ENCODE measurements around the gene CYB561D1.

CYB561D1 gene

GRCh38 chr1:109474697-109475096 lies 19.2 kb upstream of the CYB561D1 start:
- no peaks in the 10 kb centered on the region for H3K36me3 Mint-ChIP-seq (ENCODE audit: low read depth)
- no peak overlapping the region for H3K27ac Mint-ChIP-seq
- H3K27me3 Mint-ChIP-seq: peaks cover 51% of the 10 kb centered on the region
- H3K4me1 Mint-ChIP-seq (ENCODE audit: low read depth): no peaks in the 10 kb centered on the region
- H3K4me3 Mint-ChIP-seq: no peak overlapping the region
- H3K9me3 Mint-ChIP-seq: no peaks in the 10 kb centered on the region

- H3K27me3 Mint-ChIP-seq: peaks cover 47% of the 10 kb centered on the region
- no peaks in the 10 kb centered on the region for H3K36me3 Mint-ChIP-seq (ENCODE audit: low read depth)
- no peaks in the 10 kb centered on the region for H3K9me3 Mint-ChIP-seq
- H3K4me3 Mint-ChIP-seq: no peak overlapping the region
- no peaks in the 10 kb centered on the region for H3K4me1 Mint-ChIP-seq (ENCODE audit: low read depth)
- no peak overlapping the region for H3K27ac Mint-ChIP-seq
Observed at GRCh38 chr1:109475261-109475660, 18.6 kb upstream of the CYB561D1 start.

GRCh38 chr1:109476825-109477224 lies 17.1 kb upstream of the CYB561D1 start:
- H3K36me3 Mint-ChIP-seq (ENCODE audit: low read depth): no peaks in the 10 kb centered on the region
- H3K4me1 Mint-ChIP-seq (ENCODE audit: low read depth): no peaks in the 10 kb centered on the region
- H3K27me3 Mint-ChIP-seq: peaks cover 40% of the 10 kb centered on the region
- no peak overlapping the region for H3K4me3 Mint-ChIP-seq
- H3K9me3 Mint-ChIP-seq: no peaks in the 10 kb centered on the region
- no peak overlapping the region for H3K27ac Mint-ChIP-seq

- Mint-ChIP-seq H3K27me3 (peaks cover 35% of the 10 kb centered on the region), H3K27ac (no peak overlapping the region), H3K4me1 (ENCODE audit: low read depth) (peaks cover 7% of the 10 kb centered on the region), H3K9me3 (no peaks in the 10 kb centered on the region), H3K4me3 (no peak overlapping the region), H3K36me3 (ENCODE audit: low read depth) (no peaks in the 10 kb centered on the region)
Observed at GRCh38 chr1:109477821-109478220, 16.1 kb upstream of the CYB561D1 start.

GRCh38 chr1:109478806-109479205 lies 15.1 kb upstream of the CYB561D1 start:
- H3K27ac Mint-ChIP-seq: no peak overlapping the region
- H3K4me3 Mint-ChIP-seq: no peak overlapping the region
- no peaks in the 10 kb centered on the region for H3K36me3 Mint-ChIP-seq (ENCODE audit: low read depth)
- H3K9me3 Mint-ChIP-seq: no peaks in the 10 kb centered on the region
- peaks cover 15% of the 10 kb centered on the region for H3K4me1 Mint-ChIP-seq (ENCODE audit: low read depth)
- H3K27me3 Mint-ChIP-seq: peaks cover 30% of the 10 kb centered on the region

GRCh38 chr1:109479311-109479710 lies 14.6 kb upstream of the CYB561D1 start:
- no peak overlapping the region for H3K27ac Mint-ChIP-seq

GRCh38 chr1:109479901-109480300 lies 14.0 kb upstream of the CYB561D1 start:
- no peak overlapping the region for H3K4me3 Mint-ChIP-seq
- no peak overlapping the region for H3K27ac Mint-ChIP-seq
- H3K27me3 Mint-ChIP-seq: peaks cover 26% of the 10 kb centered on the region
- no peaks in the 10 kb centered on the region for H3K36me3 Mint-ChIP-seq (ENCODE audit: low read depth)
- peaks cover 18% of the 10 kb centered on the region for H3K4me1 Mint-ChIP-seq (ENCODE audit: low read depth)
- no peaks in the 10 kb centered on the region for H3K9me3 Mint-ChIP-seq

More at GRCh38 chr1:109479311-109479710, 14.6 kb upstream of the CYB561D1 start:
- Mint-ChIP-seq H3K9me3 (no peaks in the 10 kb centered on the region), H3K27me3 (peaks cover 26% of the 10 kb centered on the region), H3K4me3 (no peak overlapping the region), H3K36me3 (ENCODE audit: low read depth) (no peaks in the 10 kb centered on the region), H3K4me1 (ENCODE audit: low read depth) (peaks cover 15% of the 10 kb centered on the region)

- peaks cover 16% of the 10 kb centered on the region for H3K27me3 Mint-ChIP-seq
- H3K27ac Mint-ChIP-seq: no peak overlapping the region
- no peaks in the 10 kb centered on the region for H3K36me3 Mint-ChIP-seq (ENCODE audit: low read depth)
- peaks cover 29% of the 10 kb centered on the region for H3K4me1 Mint-ChIP-seq (ENCODE audit: low read depth)
- H3K4me3 Mint-ChIP-seq: no peak overlapping the region
- no peaks in the 10 kb centered on the region for H3K9me3 Mint-ChIP-seq
Observed at GRCh38 chr1:109481646-109482045, 12.2 kb upstream of the CYB561D1 start.

GRCh38 chr1:109482242-109482641 lies 11.7 kb upstream of the CYB561D1 start:
- Mint-ChIP-seq H3K27ac (no peak overlapping the region), H3K36me3 (ENCODE audit: low read depth) (no peaks in the 10 kb centered on the region), H3K4me1 (ENCODE audit: low read depth) (peaks cover 30% of the 10 kb centered on the region), H3K4me3 (peak overlapping the region; percentile 92), H3K27me3 (peaks cover 16% of the 10 kb centered on the region), H3K9me3 (no peaks in the 10 kb centered on the region)

- H3K4me3 Mint-ChIP-seq: peak overlapping the region; percentile 92
- H3K4me1 Mint-ChIP-seq (ENCODE audit: low read depth): peaks cover 30% of the 10 kb centered on the region
- no peaks in the 10 kb centered on the region for H3K9me3 Mint-ChIP-seq
- peaks cover 3% of the 10 kb centered on the region for H3K36me3 Mint-ChIP-seq (ENCODE audit: low read depth)
- H3K27ac Mint-ChIP-seq: peak overlapping the region; percentile 77
- H3K27me3 Mint-ChIP-seq: peaks cover 16% of the 10 kb centered on the region
Observed at GRCh38 chr1:109482791-109483671, 10.9 kb upstream of the CYB561D1 start.

- Mint-ChIP-seq H3K9me3 (no peaks in the 10 kb centered on the region), H3K36me3 (ENCODE audit: low read depth) (peaks cover 11% of the 10 kb centered on the region)
Observed at GRCh38 chr1:109483672-109484518, 10.0 kb upstream of the CYB561D1 start, which contains the start of gene ATXN7L2. Gene ATXN7L2 (plus strand): TSS chr1:109483905. CDS start chr1:109483954, 49 bp downstream.

GRCh38 chr1:109484519-109484975 lies 9.3 kb upstream of the CYB561D1 start:
- H3K36me3 Mint-ChIP-seq (ENCODE audit: low read depth): peaks cover 11% of the 10 kb centered on the region
- no peaks in the 10 kb centered on the region for H3K9me3 Mint-ChIP-seq
- H3K4me3 Mint-ChIP-seq: peak overlapping the region; percentile 96
- H3K4me1 Mint-ChIP-seq (ENCODE audit: low read depth): peaks cover 30% of the 10 kb centered on the region
- peak overlapping the region; percentile 97 for H3K27ac Mint-ChIP-seq
- H3K27me3 Mint-ChIP-seq: peaks cover 6% of the 10 kb centered on the region

More at GRCh38 chr1:109483672-109484518, 10.0 kb upstream of the CYB561D1 start, which contains the start of gene ATXN7L2:
- H3K27ac Mint-ChIP-seq: peak within 1 kb of the TSS; percentile 97
- H3K4me1 Mint-ChIP-seq (ENCODE audit: low read depth): peaks cover 30% of the 10 kb centered on the region
- peaks cover 9% of the 10 kb centered on the region for H3K27me3 Mint-ChIP-seq
- H3K4me3 Mint-ChIP-seq: peak within 1 kb of the TSS; percentile 96

- Mint-ChIP-seq H3K4me3 (peak overlapping the region; percentile 96), H3K27me3 (peaks cover 4% of the 10 kb centered on the region), H3K4me1 (ENCODE audit: low read depth) (peaks cover 30% of the 10 kb centered on the region), H3K9me3 (no peaks in the 10 kb centered on the region), H3K27ac (peak overlapping the region; percentile 97), H3K36me3 (ENCODE audit: low read depth) (peaks cover 11% of the 10 kb centered on the region)
Observed at GRCh38 chr1:109485001-109485400, 8.9 kb upstream of the CYB561D1 start.

GRCh38 chr1:109487261-109487660 lies 6.6 kb upstream of the CYB561D1 start:
- Mint-ChIP-seq H3K36me3 (ENCODE audit: low read depth) (peaks cover 11% of the 10 kb centered on the region), H3K27me3 (no peaks in the 10 kb centered on the region), H3K9me3 (no peaks in the 10 kb centered on the region), H3K4me3 (no peak overlapping the region), H3K4me1 (ENCODE audit: low read depth) (peaks cover 29% of the 10 kb centered on the region), H3K27ac (no peak overlapping the region)

- Mint-ChIP-seq H3K4me3 (no peak overlapping the region), H3K9me3 (no peaks in the 10 kb centered on the region), H3K27me3 (no peaks in the 10 kb centered on the region), H3K4me1 (ENCODE audit: low read depth) (peaks cover 22% of the 10 kb centered on the region), H3K36me3 (ENCODE audit: low read depth) (peaks cover 11% of the 10 kb centered on the region), H3K27ac (no peak overlapping the region)
Observed at GRCh38 chr1:109488201-109488600, 5.7 kb upstream of the CYB561D1 start.

Data from stimulated activated naive CD8-positive, alpha-beta T cell treated with anti-CD3 and anti-CD28 coated beads, Interleukin-15, Interleukin-2, amounts not matched to agents 100 ng/mL and 50 ng/mL, for 24 hours (primary cell).